CD4-positive, alpha-beta T cell treated with Interleukin-15 for 4 hours (primary cell): ENCODE measurements around the gene KCNK7.

Experiments used
- DNase-seq: peaks from one replicate; pipeline ENCODE4 v3.0.0-alpha.2; 2020; ENCODE audit warnings: low spot score

KCNK7 gene

DNA sequence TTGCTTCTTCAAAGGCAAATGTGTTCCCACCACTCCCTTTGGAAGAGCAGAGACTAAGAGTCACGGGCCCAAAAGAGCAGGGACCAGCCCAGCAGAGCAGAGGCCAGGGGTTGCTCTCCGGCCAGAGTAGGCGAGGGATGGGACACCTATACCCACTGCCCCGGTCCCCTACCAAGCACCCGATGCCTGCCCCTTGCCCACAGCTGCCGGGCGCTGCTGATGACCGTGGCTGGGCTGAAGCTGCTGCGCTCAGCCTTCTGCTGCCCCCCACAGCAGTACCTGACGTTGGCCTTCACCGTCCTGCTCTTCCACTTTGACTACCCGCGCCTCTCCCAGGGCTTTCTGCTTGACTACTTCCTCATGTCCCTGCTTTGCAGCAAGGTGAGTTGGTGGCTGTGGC lies 31.6 kb upstream of the KCNK7 start:
- no peak for DNase-seq

- DNase-seq, result peak; percentile 54
Observed at GRCh38 chr11:65625628-65626342, 30.2 kb upstream of the KCNK7 start.

DNA sequence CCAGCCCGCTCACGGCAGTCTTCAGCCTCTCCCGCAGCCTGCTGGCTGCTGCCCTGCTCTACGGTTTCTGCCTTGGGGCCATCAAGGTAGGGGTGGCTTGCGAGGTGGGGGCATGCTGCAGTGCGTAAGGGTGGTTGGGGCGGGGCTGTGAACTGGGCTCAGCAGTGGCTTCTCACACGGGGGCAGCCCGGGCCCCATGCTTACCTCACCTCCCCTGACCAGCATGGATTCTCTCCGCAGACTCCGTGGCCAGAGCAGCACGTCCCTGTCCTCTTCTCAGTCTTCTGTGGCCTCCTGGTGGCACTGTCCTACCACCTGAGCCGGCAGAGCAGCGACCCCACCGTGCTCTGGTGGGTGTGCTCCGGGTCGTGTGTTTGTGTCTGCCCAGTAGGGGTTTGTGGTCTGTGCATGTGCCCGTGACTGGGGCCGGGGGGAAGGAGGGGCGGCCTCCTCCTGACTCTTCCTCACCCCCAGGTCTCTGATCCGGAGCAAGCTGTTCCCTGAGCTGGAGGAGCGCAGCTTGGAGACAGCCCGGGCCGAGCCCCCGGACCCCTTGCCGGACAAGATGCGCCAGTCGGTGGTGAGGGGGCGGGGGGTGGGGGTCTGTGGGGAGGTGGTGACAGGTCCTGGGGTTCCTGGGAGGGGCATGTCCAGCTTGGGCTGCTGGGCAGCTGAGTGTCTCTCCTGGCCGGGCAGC lies 29.5 kb upstream of the KCNK7 start:
- no peak for DNase-seq

DNA sequence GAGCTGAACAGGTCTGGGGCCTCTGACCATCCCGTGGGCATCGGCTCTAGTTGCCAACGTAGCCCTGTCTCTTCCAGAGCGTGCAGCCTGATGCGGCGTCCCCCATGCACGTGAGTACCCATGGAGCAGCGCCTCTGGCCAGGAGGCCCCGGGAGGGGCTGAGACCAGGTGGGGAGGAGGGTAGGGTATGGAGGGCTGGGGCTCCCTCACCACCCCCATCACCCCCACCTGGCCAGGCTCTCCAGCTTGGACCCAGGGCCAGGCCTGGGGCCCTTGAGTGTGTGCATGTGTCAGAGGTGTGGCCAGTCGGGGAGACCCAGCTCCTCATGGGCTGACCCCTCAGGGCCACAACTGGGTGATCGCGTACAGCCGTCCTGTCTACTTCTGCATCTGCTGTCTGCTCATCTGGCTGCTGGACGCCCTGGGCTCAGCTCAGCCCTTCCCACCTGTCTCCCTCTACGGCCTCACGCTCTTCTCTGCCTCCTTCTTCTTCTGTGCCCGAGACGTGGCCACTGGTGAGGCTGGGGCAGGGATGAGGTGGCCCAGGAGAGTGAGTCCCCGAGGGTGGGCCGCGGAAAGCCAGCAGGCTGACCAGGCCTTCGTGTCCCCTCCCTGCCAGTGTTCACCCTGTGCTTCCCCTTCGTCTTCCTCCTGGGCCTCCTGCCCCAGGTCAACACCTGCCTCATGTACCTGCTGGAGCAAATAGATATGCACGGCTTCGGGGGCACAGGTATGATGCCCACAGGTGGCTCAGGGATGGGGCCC lies 28.4 kb upstream of the KCNK7 start:
- no peak for DNase-seq

DNA sequence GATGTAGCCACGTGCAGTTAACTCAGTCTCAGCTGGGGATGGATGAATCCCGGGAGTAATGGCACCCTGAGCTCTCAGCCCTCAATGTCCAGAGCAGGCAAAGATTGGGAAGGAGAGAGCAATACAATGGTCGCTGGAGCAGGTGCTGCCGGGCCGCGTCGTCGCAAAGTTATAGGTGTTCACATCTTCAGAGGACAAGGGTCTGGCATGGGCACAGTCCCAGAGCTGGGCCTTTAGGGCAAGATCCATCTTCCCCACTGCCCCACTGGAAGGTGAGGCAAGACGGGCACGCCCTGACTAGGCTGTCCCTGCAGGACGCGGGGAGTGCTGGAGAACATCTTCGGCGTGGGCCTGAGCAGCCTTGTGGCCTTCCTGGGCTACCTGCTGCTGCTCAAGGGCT lies 27.6 kb upstream of the KCNK7 start:
- no peak for DNase-seq

DNA sequence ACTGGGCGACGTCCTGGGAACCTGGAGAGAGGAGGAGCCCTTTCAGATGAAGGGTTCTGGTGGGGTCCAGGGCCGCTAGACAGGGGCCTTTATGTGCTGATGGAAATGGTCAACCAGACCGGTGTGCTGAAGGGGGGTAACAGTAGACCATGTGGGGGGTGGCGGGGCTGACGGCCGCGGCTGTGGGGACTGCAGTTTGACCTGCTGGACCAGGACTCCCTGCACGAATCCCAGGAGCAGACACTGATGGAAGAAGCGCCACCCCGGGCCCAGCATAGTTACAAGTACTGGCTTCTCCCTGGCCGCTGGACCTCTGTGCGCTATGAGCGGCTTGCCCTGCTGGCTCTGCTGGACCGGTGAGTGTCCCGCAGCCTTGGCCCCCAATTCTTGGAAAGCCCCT lies 26.4 kb upstream of the KCNK7 start:
- no peak for DNase-seq

GRCh38 chr11:65621460-65621859 lies 25.9 kb upstream of the KCNK7 start:
- DNase-seq, result no peak

- DNase-seq, result no peak
Observed at GRCh38 chr11:65620666-65621065, 25.1 kb upstream of the KCNK7 start.

DNA sequence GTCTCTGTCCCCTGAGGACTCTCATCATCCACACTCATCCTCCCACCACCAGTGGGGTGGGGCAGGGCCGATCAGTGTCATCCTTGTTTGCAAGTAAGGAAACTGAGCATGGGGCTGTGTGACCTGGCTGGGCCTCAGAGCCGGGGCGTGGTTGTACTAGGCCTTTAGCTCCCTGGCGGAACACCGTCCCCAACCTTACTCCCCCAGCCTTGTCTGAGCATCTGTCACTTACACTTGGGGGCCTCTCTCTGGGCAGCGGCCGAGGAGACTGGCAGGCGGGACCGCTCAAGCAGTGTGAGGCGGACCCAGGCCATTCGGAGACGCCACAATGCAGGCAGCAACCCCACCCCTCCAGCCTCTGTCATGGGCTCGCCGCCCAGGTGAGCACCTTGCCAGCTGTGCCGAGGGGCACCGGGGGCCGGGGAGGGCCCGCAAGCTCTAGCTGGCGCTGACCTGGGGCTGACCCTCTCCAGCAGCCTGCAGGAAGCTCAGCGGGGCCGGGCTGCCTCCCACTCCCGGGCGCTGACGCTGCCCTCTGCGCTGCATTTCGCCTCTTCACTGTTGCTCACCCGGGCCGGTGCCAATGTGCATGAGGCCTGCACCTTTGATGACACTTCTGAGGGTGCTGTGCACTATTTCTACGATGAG lies 23.8 kb upstream of the KCNK7 start:
- no peak for DNase-seq

DNA sequence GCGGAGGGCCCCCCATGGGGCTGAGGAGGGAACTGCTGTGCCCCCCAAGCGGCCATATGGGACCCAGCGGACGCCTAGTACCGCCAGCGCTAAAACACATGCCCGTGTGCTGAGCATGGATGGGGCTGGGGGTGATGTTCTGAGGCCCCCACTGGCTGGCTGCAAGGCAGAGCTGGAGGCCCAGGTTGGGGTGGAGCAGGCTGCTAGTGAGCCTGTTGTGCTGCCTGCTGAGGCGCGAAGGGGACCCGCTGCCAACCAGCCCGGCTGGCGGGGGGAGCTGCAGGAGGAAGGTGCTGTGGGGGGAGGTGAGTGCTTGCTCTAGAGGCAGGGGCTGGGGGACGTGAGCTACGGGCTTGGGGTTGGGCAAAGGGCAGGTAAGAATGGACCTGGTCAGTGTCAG lies 23.2 kb upstream of the KCNK7 start:
- DNase-seq, result no peak

DNA sequence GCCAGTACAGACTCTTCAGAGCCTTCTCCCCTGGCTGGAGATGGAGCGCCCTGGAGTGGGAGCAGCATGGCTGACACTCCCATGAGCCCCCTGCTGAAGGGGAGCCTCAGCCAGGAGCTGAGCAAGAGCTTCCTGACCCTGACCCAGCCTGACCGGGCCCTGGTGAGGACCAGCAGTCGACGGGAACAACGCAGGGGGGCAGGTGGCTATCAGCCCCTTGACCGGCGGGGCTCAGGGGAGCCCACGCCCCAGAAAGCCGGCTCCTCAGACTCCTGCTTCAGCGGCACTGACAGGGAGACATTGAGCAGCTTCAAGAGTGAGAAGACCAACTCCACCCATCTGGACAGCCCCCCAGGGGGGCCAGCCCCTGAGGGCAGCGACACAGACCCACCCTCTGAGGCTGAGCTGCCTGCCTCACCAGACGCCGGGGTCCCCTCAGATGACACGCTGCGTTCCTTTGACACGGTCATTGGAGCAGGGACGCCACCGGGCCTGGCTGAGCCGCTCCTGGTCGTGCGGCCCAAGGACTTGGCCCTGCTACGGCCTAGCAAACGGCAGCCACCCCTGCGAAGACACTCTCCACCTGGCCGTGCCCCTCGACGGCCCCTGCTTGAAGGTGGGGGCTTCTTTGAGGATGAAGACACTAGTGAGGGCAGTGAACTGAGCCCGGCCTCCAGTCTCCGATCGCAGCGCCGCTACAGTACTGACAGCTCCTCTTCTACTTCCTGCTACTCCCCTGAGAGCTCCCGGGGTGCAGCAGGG lies 22.6 kb upstream of the KCNK7 start:
- DNase-seq, result no peak

DNA sequence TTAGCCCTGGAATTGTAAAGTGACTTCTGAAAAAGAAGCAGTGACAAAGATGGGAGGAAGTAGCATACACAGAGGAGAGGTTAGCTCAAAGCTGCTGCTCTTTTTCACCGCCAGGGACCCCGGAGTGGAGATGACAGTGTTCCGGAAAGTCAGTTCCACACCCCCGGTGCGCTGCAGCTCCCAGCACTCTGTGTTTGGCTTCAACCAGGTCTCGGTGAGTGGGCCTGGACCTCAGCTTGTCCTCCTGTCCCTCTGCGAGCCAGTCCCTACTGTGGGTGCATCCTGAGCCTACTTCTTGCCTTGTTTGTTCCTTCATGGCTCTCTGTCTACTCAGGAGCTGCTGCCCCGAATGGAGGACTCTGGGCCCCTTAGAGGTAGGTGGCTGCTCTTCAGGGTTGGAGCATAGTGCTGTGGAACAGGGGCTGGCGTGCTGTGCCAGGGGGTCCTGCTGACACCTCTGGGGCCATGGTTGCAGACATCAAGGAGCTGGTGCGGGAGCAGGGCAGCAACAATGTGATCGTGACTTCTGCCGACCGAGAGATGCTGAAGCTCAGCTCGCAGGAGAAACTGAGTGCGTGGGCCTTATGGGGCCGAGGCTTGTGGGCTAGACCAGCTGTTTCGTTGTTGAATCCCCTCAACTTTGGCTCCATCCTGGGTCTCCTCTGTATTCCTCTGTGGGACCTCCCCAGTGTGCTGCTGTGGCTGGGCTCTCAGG lies 21.7 kb upstream of the KCNK7 start:
- DNase-seq, result no peak

DNA sequence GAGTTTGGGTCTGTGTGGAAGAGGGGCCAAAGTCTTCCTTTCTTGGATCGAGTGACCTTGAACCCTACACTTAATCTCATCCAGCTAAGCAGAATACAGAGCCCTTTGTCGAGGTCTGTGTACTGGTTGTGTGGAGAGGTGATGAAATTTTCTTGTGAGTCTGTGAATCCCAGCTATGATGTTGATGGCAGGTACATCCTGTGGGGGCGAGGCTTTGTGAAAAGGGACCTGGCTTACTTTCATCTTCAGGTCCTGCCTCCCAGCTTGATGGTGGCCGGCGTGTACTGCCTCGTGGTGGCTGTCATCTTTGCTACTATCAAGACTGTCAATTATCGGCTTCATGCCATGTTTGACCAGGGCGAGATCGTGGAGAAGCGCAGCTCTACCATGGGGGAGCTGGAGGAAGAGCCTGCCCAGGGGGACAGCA lies 21.0 kb upstream of the KCNK7 start:
- no peak for DNase-seq

GRCh38 chr11:65615950-65616574 lies 20.5 kb upstream of the KCNK7 start:
- no peak for DNase-seq

DNA sequence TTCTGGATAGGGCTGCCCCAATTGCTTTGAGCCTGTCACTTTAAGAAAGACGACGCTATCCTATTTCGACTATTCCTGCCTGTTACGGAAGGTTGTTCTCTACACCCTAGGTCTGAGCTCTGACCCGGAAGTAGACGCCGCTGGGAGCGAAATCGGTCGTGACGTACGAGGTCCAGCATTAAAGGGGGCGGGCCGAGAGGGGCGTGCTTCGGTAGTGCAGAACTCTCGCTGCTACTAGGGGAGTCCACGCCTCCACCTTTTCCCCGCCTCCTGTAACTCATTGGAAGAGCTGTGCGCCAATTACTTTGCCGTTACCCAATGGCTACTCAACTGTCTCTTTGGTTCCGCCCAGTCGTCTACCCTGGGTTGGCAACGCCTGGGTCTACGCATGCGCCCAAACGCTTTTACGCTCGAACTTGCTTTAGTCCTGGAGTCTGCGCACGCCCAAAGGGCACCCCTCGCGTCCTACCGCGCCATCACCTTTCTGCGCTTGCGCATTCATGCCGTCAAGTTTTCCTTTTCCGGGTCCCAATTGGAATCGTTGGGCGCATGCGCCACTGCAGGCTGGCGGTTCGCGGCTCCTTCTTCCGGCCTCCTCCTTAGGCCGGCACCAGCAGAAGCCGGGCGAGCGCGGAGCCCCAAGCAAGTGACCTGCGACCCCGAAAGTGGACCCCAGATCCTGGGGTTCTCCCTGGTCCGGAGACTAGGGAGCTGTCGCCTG lies 19.8 kb upstream of the KCNK7 start, which contains the start of gene PCNX3:
PCNX3 (plus strand) TSS at position 548 of the 721 bp plus-strand sequence. CDS start 536 bp downstream, outside the sequence.
- DNase-seq, result peak; percentile 100

- no peak for DNase-seq
Observed at GRCh38 chr11:65613091-65613928, 17.7 kb upstream of the KCNK7 start.

DNA sequence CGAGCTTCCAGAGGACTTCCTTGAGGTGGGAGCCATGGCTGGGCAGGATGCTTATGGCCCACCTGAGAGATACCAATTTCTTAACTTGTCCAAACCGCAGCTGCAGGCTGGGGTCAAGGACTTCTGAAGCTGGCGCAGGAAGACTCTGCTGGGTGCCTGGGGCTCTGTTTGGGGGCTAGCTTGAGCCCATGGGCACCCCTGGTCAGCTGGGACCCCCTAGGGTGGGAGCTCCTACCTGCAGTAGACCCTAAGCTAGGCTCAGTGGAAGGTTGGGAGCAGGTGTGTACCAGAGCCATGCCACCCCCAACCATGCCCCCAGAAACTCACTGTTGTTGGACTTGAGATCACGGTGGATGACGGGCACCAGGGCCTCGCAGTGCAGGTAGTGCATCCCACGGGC lies 17.1 kb upstream of the KCNK7 start:
- no peak for DNase-seq

DNA sequence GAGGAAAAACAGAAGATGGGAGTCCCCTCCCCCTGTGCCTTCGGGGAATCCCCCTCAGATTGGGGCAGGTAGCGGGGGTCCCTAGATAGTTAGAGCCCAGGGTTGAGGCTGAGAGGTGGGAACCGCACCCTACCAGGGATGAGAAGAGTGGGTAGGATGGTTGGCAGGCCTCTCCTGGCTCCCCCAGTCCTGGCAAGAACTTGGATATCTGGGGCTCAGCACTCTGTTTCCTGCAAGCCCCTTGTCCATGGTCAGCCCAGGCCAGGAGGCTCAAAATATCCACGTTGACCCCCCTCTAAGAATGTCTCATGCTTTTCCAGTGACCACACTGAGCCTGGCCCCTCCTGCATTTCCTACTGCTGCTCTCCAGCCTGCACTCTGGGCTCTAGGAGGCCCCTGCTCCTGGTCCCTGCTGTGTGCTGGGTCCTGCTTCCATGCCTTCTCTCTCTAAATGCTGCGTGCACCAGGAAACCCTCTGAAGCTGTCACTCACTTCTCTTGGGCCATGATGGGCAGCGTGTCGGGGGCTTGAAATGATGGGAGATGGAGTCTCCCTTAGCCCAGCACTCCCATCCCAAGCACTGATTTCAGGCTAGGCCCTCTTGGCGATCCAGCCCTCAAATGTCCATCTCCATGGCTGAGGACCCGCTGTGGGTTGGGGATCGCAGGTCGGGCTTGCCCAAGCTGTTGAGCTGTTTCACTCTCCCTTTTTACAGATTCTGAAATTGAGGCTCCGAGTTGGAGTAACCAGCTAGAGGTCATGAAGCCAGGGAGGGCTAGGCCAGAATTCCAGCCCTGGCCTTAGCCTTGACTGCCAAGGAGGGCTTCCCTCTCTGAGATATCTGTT lies 16.4 kb upstream of the KCNK7 start:
- no peak for DNase-seq
